H1 (cell line): ENCODE measurements around the gene WWP2. TPM values are rescaled to one million over a fixed set of nuclear protein-coding genes. Genes with fewer than 3 reads are reported as not detected.

ENCODE experiments used
- BACH1 ChIP-seq: IDR thresholded peaks from 2 replicates; pipeline ENCODE4 v1.6.1; 2012; ENCODE audit warnings: low read length, improper control_type of control experiment
- CEBPB ChIP-seq: IDR thresholded peaks from 2 replicates; pipeline ENCODE4 v1.6.1; 2012; ENCODE audit warnings: low read depth, low read length
- EP300 ChIP-seq, 2 experiments: IDR thresholded peaks; 1 replicate in 1 of 2; 2 replicates in 1 of 2; pipeline ENCODE4 v1.6.1; 2011 to 2012; ENCODE audit warnings: low read depth in 2 of 2, low read length in 2 of 2, mild to moderate bottlenecking in 2 of 2, borderline replicate concordance in 1 of 2, inconsistent platforms in 1 of 2, moderate library complexity in 1 of 2
- EZH2 ChIP-seq: fragments of 200-600 bp; sonication (generic); IDR thresholded peaks from 2 replicates; pipeline ENCODE4 v1.7.1; 2012; ENCODE audit warnings: low read depth, mild to moderate bottlenecking, moderate library complexity, low read length, inconsistent platforms; ENCODE audit not compliant: severe bottlenecking
- TAF7 ChIP-seq: optimal IDR thresholded peaks from 2 replicates; pipeline ENCODE3; 2011; ENCODE audit warnings: low read depth, mild to moderate bottlenecking, inconsistent platforms, low read length, moderate library complexity, borderline replicate concordance
- TCF12 ChIP-seq: IDR thresholded peaks from 2 replicates; pipeline ENCODE4 v1.6.1; 2011; ENCODE audit warnings: low read depth, mild to moderate bottlenecking, low read length
- polyA plus RNA-seq, 7 experiments: library from polyadenylated mRNA; depleted of rRNA in 3 of 7; stranded (reverse) in 5 of 7; unstranded in 2 of 7; fragments of >200 nt in 5 of 7; fragments of 200-250 nt in 2 of 7; gene quantifications; 1 replicate in 5 of 7; 2 replicates in 1 of 7; 4 replicates in 1 of 7; pipeline versions ENCODE4 v1.2.1 to v1.2.3, GENCODE V29; 2011 to 2013; ENCODE audit warnings: missing spikeins in 2 of 7, mixed read lengths in 2 of 7
- total RNA-seq: library from RNA; stranded (reverse); fragmentation: NEBNext Ultra II Directional; extraction: Animal tissue kit (Norgen Biotek cat#: 25700); gene quantifications from 2 replicates; pipeline ENCODE4 v1.2.1, GENCODE V29; 2021

The WWP2 gene
- total and polyA plus RNA-seq, 2 of the 8 experiments (the other 6 are each of a cell fraction or from before 2014, with no cell fraction given), result 14.1 to 42.2 TPM

DNA sequence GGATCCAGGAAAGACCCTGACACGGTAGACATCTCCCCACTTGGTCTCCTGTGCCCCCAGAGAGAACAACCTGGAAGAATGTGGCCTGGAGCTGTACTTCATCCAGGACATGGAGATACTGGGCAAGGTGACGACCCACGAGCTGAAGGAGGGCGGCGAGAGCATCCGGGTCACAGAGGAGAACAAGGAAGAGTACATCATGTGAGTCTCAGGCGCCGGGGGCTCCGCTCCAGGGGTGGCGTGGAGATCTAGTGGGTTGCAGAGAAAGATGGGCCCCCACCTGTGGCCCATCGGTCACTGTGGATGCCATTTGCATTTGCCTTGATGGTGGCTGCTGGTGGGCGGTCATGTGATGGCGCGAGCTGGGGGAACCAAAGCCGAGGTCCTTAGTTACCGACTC is 174.1 kb downstream of the WWP2 start (continued):
- no peak for TF ChIP-seq EZH2
- no peak for TF ChIP-seq BACH1
- TF ChIP-seq TAF7, result no peak
- no peak for TF ChIP-seq EP300 (IDR thresholded peaks at IDR 0.05; ENCODE audit: borderline replicate concordance in 1 of 2, low read depth in 2 of 2, low read length in 2 of 2)
- TF ChIP-seq CEBPB, result no peak
- TF ChIP-seq TCF12, result no peak
